Sigmoid colon (tissue), 4 donors: Measurements from ENCODE around the gene EFCAB8.

Source experiments
- CTCF ChIP-seq, 4 experiments: fragments of 450-650 bp in 3 of 4; fragments of 200-600 bp in 1 of 4; IDR thresholded peaks; one replicate each; pipeline ENCODE4 v1.5.1; 2016 to 2019; ENCODE audit warnings: antibody characterized with exemption in 4 of 4, mild to moderate bottlenecking in 3 of 4, moderate library complexity in 2 of 4
- EP300 ChIP-seq, 4 donors: sonication (generic); formaldehyde crosslinking; IDR thresholded peaks; one replicate each; pipeline ENCODE4 v1.6.1; 2017; ENCODE audit warnings: antibody characterized with exemption in 4 of 4

- TF ChIP-seq EP300 (IDR thresholded peaks at IDR 0.05) = no peak
- TF ChIP-seq CTCF (IDR thresholded peaks at IDR 0.05) = no peak
These were observed 142.2 kb downstream of the EFCAB8 start for GRCh38 chr20:33000802-33001466.
